Epithelial cell of esophagus (primary cell): ENCODE results near the gene SIGLEC9.

ENCODE experiments used
- DNase-seq: peaks from one replicate; pipeline ENCODE4 v3.0.0; 2010; ENCODE audit warnings: low read depth
- H3K4me3 ChIP-seq: 2 replicates; pipeline ENCODE4 v1.5.1; 2011; ENCODE audit warnings: mild to moderate bottlenecking, low read length, control low read depth
- CTCF ChIP-seq: IDR thresholded peaks from 2 replicates; pipeline ENCODE4 v1.5.1; 2011; ENCODE audit warnings: low read depth, mild to moderate bottlenecking, low read length, control low read depth, inconsistent platforms; ENCODE audit not compliant: insufficient read depth; ENCODE audit errors: missing control alignments

Gene SIGLEC9

GRCh38 chr19:51114087-51114729 is 10.5 kb upstream of the SIGLEC9 start:
- DNase-seq = no peak
- TF ChIP-seq CTCF = no peak
- no peak overlapping the region for H3K4me3 ChIP-seq

DNA sequence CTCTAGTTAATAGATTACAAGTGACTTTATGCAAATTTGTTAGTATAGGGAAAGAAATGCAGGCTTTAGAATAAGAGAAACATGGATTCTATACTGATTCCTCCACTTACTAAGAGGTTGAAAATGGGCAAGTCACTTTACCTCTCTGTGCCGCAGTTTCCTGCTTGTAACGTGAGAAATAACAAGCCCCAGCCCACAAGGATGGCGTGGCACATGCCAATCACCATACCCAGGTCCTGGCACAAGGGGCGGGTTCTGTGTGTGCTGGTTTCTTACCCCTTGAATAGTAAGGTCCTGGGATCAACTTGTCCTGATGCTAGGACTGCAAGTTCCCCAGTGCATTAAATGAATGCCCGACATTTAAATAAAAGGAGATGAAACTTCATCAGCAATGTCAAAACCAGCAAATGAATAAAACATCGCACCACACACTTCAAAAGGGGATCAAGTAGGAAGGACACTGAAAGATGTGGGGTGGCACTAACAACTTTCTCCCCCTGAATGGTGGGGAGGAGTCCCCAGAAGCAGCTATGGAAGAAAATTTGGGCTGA is 7.9 kb upstream of the SIGLEC9 start:
- H3K4me3 ChIP-seq = no peak overlapping the region
- no peak for DNase-seq
- no peak for TF ChIP-seq CTCF

DNA sequence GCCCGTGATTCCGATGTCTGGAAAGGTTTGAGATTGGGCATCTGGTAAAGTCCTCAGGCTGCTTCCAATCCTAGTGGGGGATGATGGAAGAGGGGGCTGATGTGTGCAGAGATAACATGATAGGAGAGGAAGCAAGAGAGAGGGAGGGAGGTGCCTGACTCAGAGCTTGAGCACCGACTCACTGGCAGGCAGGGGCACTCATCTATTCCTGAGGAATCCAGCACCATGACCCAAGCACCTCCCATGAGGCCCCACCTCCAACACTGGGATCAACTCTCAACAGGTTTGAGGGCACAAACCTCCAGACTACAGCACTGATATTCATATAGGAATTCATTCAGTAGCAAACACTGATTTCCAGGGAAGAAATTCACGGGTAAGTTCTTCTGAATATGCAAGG is 5.6 kb upstream of the SIGLEC9 start:
- TF ChIP-seq CTCF = no peak
- DNase-seq = peak; percentile 7
- no peak overlapping the region for H3K4me3 ChIP-seq

- DNase-seq = no peak
These were observed 5.1 kb upstream of the SIGLEC9 start for GRCh38 chr19:51119611-51120010.

GRCh38 chr19:51120160-51120559 is 4.5 kb upstream of the SIGLEC9 start:
- no peak for DNase-seq
- H3K4me3 ChIP-seq = no peak overlapping the region
- TF ChIP-seq CTCF = no peak

More at GRCh38 chr19:51119611-51120010, 5.1 kb upstream of the SIGLEC9 start:
- H3K4me3 ChIP-seq = no peak overlapping the region
- no peak for TF ChIP-seq CTCF

- no peak for TF ChIP-seq CTCF
- DNase-seq = no peak
- H3K4me3 ChIP-seq = no peak overlapping the region
These were observed 3.4 kb upstream of the SIGLEC9 start for GRCh38 chr19:51121257-51121656.
